Measurements from ENCODE around the gene ROMO1.

GRCh38 chr20:35709259-35709658 is 10.1 kb downstream of the ROMO1 start:
- no peak for TF ChIP-seq CTCF (IDR thresholded peaks at IDR 0.05)
- no peak for TF ChIP-seq POLR2A (IDR thresholded peaks at IDR 0.05)
